ENCODE measurements around the gene CLEC14A.

CLEC14A gene

GRCh38 chr14:38248321-38249028 lies 7.4 kb downstream of the CLEC14A start:
- no peak for DNase-seq

GRCh38 chr14:38243696-38244240 lies 12.1 kb downstream of the CLEC14A start:
- DNase-seq = no peak

GRCh38 chr14:38238878-38239277 lies 17.0 kb downstream of the CLEC14A start:
- DNase-seq = no peak

GRCh38 chr14:38238332-38238731 lies 17.6 kb downstream of the CLEC14A start:
- DNase-seq = no peak

GRCh38 chr14:38233218-38233617 lies 22.7 kb downstream of the CLEC14A start:
- DNase-seq = no peak

- DNase-seq = no peak
Observed at GRCh38 chr14:38226366-38226765, 29.5 kb downstream of the CLEC14A start.

- DNase-seq = no peak
Observed at GRCh38 chr14:38225946-38226345, 29.9 kb downstream of the CLEC14A start.

GRCh38 chr14:38224338-38224737 lies 31.6 kb downstream of the CLEC14A start:
- DNase-seq = no peak

- DNase-seq = no peak
Observed at GRCh38 chr14:38221077-38221476, 34.8 kb downstream of the CLEC14A start.

- DNase-seq = no peak
Observed at GRCh38 chr14:38217553-38217952, 38.3 kb downstream of the CLEC14A start.

GRCh38 chr14:38213001-38213400 lies 42.9 kb downstream of the CLEC14A start:
- DNase-seq = no peak

- DNase-seq = no peak
Observed at GRCh38 chr14:38212111-38212510, 43.8 kb downstream of the CLEC14A start.

GRCh38 chr14:38211255-38211735 lies 44.6 kb downstream of the CLEC14A start:
- DNase-seq = no peak

GRCh38 chr14:38210587-38211216 lies 45.2 kb downstream of the CLEC14A start:
- no peak for DNase-seq

- DNase-seq = no peak
Observed at GRCh38 chr14:38209572-38210557, 46.0 kb downstream of the CLEC14A start.

GRCh38 chr14:38208618-38209562 lies 47.0 kb downstream of the CLEC14A start:
- DNase-seq = no peak

- DNase-seq = no peak
Observed at GRCh38 chr14:38207736-38208617, 47.9 kb downstream of the CLEC14A start, which contains the start of gene SSTR1. TSS of gene SSTR1 (plus strand) at chr14:38207904. CDS start at chr14:38209390, 1,486 bp downstream.

GRCh38 chr14:38207377-38207735 lies 48.5 kb downstream of the CLEC14A start:
- no peak for DNase-seq

- no peak for DNase-seq
Observed at GRCh38 chr14:38206689-38207376, 49.1 kb downstream of the CLEC14A start.
